ENCODE results near the gene CTNNA3. TPM values are rescaled to one million over a fixed set of nuclear protein-coding genes. Genes with fewer than 3 reads are reported as not detected.

The CTNNA3 gene
- total and polyA plus RNA-seq, 2 donors (not counting 1 experiment from before 2014, with no cell fraction given): not detected

DNA sequence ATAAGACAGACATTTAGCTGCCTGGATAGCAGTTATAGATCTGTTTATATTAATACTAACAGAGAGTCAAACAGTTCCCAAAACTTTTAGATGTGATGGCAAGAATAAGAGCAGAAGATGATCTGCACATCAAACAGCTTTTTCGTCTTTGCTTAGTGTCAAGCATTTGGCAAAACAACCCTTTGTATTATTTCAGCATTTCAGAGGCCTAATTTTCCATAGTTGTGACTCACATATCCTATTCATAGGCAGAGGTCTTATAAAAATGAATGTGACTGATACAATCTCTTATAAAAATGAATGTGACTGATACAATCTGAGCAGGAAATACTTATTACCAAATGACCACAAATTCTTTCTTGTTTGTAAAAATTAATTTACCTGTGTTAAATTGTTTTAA is 699.0 kb downstream of the CTNNA3 start:
- H3K27me3 ChIP-seq (ENCODE audit: control insufficient read depth, insufficient read depth, low read length): no peaks in the 10 kb centered on the region
- H3K9ac ChIP-seq (ENCODE audit: insufficient read depth, low read length): no peak overlapping the region
- H3K36me3 ChIP-seq (ENCODE audit: control insufficient read depth, insufficient read depth, low read length): no peaks in the 10 kb centered on the region
- no peaks in the 10 kb centered on the region for H3K79me2 ChIP-seq (ENCODE audit: control insufficient read depth, insufficient read depth, low read length)
- DNase-seq (ENCODE audit: low read depth in 2 of 2): no peak
- no peak overlapping the region for H2AFZ ChIP-seq (ENCODE audit: low read length)
- no peak overlapping the region for H3K4me3 ChIP-seq (replicated peaks in 1 of 4; ENCODE audit: control extremely low read depth in 1 of 4, insufficient read depth in 1 of 4, low read depth in 3 of 4, low read length in 4 of 4)
- no peaks in the 10 kb centered on the region for H3K4me1 ChIP-seq (ENCODE audit: control insufficient read depth, extremely low read depth, insufficient read depth, low read length)
- H3K4me2 ChIP-seq (ENCODE audit: extremely low read depth, insufficient read depth, low read length): no peak overlapping the region
- H4K20me1 ChIP-seq (ENCODE audit: control insufficient read depth, extremely low read depth, insufficient read depth, low read length): no peaks in the 10 kb centered on the region
- H3K27ac ChIP-seq (ENCODE audit: insufficient read depth, low read length): no peak overlapping the region
- H3K9me3 ChIP-seq (ENCODE audit: control insufficient read depth, insufficient read depth, low read depth, low read length): no peaks in the 10 kb centered on the region
- TF ChIP-seq, protein P1, sequence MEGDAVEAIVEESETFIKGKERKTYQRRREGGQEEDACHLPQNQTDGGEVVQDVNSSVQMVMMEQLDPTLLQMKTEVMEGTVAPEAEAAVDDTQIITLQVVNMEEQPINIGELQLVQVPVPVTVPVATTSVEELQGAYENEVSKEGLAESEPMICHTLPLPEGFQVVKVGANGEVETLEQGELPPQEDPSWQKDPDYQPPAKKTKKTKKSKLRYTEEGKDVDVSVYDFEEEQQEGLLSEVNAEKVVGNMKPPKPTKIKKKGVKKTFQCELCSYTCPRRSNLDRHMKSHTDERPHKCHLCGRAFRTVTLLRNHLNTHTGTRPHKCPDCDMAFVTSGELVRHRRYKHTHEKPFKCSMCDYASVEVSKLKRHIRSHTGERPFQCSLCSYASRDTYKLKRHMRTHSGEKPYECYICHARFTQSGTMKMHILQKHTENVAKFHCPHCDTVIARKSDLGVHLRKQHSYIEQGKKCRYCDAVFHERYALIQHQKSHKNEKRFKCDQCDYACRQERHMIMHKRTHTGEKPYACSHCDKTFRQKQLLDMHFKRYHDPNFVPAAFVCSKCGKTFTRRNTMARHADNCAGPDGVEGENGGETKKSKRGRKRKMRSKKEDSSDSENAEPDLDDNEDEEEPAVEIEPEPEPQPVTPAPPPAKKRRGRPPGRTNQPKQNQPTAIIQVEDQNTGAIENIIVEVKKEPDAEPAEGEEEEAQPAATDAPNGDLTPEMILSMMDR (conservative IDR thresholded peaks at IDR 0.05 in 1 of 2, IDR thresholded peaks at IDR 0.05 in 1 of 2; ENCODE audit: low read depth in 1 of 2, low read length in 2 of 2): no peak
- TF ChIP-seq EZH2 (IDR thresholded peaks at IDR 0.05; ENCODE audit: low read length, missing control alignments): no peak

DNA sequence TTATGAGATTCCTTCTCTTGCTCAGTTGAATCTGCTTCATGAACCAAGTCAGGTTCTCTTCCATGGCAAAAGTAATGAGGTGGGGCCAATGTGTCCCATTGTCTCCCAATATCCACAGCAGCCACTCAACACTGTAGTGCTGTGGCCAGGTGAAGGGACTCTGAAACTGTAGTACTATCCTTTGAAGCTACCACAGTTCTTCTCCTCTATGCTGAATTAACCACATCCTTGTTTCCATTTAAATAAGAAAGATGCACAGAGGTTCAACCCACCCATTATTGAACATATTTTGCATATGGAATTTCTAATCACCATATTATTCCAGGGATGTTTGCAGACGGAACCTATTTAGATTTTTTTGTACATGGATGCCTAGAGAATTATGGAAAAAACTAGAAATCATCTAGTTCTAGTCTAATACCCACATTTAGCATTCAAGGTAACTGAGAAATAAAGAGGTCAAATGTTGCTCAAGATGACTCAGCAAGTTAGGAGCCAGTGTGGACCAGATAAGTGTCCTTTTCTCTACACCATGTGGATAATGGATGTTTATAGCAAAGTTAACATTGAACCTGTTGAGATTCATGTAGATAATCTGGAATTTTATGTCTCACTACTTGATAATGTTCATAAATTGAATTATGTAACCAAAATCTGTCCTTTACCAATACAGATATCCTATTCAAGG is 705.7 kb downstream of the CTNNA3 start:
- Histone ChIP-seq H3K4me3 (replicated peaks in 1 of 4; ENCODE audit: control extremely low read depth in 1 of 4, insufficient read depth in 1 of 4, low read depth in 3 of 4, low read length in 4 of 4) (no peak overlapping the region), H2AFZ (ENCODE audit: low read length) (no peak overlapping the region), H3K9me3 (ENCODE audit: control insufficient read depth, insufficient read depth, low read depth, low read length) (no peaks in the 10 kb centered on the region), H3K27me3 (ENCODE audit: control insufficient read depth, insufficient read depth, low read length) (no peaks in the 10 kb centered on the region), H3K9ac (ENCODE audit: insufficient read depth, low read length) (no peak overlapping the region), H3K27ac (ENCODE audit: insufficient read depth, low read length) (no peak overlapping the region), H3K4me1 (ENCODE audit: control insufficient read depth, extremely low read depth, insufficient read depth, low read length) (no peaks in the 10 kb centered on the region), H4K20me1 (ENCODE audit: control insufficient read depth, extremely low read depth, insufficient read depth, low read length) (no peaks in the 10 kb centered on the region), H3K36me3 (ENCODE audit: control insufficient read depth, insufficient read depth, low read length) (no peaks in the 10 kb centered on the region), H3K4me2 (ENCODE audit: extremely low read depth, insufficient read depth, low read length) (no peak overlapping the region), H3K79me2 (ENCODE audit: control insufficient read depth, insufficient read depth, low read length) (no peaks in the 10 kb centered on the region)
- DNase-seq (ENCODE audit: low read depth in 2 of 2): no peak
- TF ChIP-seq, protein P1 (conservative IDR thresholded peaks at IDR 0.05 in 1 of 2, IDR thresholded peaks at IDR 0.05 in 1 of 2; ENCODE audit: low read depth in 1 of 2, low read length in 2 of 2): no peak
- TF ChIP-seq EZH2 (IDR thresholded peaks at IDR 0.05; ENCODE audit: low read length, missing control alignments): no peak

DNA sequence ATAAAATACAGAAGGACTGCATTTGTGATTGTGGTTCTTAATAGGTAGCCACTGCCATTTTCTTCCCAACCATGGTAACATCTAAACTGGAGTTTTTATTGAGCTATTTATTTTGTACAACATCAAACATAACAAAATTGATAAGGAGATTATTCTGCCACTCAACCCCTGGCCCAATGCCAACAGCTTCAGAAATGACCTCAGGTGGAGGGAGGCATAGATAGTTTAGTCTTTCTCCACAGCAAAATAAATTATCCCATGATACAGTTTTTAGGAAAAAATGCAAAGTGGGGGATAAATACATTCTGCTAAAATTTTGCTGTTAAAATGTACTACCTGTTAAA is 712.5 kb downstream of the CTNNA3 start:
- H4K20me1 ChIP-seq (ENCODE audit: control insufficient read depth, extremely low read depth, insufficient read depth, low read length): no peaks in the 10 kb centered on the region
- H3K79me2 ChIP-seq (ENCODE audit: control insufficient read depth, insufficient read depth, low read length): no peaks in the 10 kb centered on the region
- no peak for DNase-seq (ENCODE audit: low read depth in 2 of 2)
- no peaks in the 10 kb centered on the region for H3K4me1 ChIP-seq (ENCODE audit: control insufficient read depth, extremely low read depth, insufficient read depth, low read length)
- no peak overlapping the region for H2AFZ ChIP-seq (ENCODE audit: low read length)
- H3K27me3 ChIP-seq (ENCODE audit: control insufficient read depth, insufficient read depth, low read length): no peaks in the 10 kb centered on the region
- no peak overlapping the region for H3K4me3 ChIP-seq (replicated peaks in 1 of 4; ENCODE audit: control extremely low read depth in 1 of 4, insufficient read depth in 1 of 4, low read depth in 3 of 4, low read length in 4 of 4)
- TF ChIP-seq, protein P1 (conservative IDR thresholded peaks at IDR 0.05 in 1 of 2, IDR thresholded peaks at IDR 0.05 in 1 of 2; ENCODE audit: low read depth in 1 of 2, low read length in 2 of 2): no peak
- TF ChIP-seq EZH2 (IDR thresholded peaks at IDR 0.05; ENCODE audit: low read length, missing control alignments): no peak
- no peaks in the 10 kb centered on the region for H3K9me3 ChIP-seq (ENCODE audit: control insufficient read depth, insufficient read depth, low read depth, low read length)
- H3K27ac ChIP-seq (ENCODE audit: insufficient read depth, low read length): no peak overlapping the region
- no peaks in the 10 kb centered on the region for H3K36me3 ChIP-seq (ENCODE audit: control insufficient read depth, insufficient read depth, low read length)
- no peak overlapping the region for H3K9ac ChIP-seq (ENCODE audit: insufficient read depth, low read length)
- H3K4me2 ChIP-seq (ENCODE audit: extremely low read depth, insufficient read depth, low read length): no peak overlapping the region
